RWPE2 (cell line): ENCODE measurements around the gene WDR36.

Source experiments
- ATAC-seq: fragments of 200-7000 bp; cut with Tn5 transposase; 3 replicates; pipeline ENCODE4 v1.9.1; 2021; ENCODE audit warnings: low read depth
- DNase-seq: peaks from one replicate; pipeline ENCODE4 v3.0.0-alpha.2; 2020; ENCODE audit warnings: low spot score
- H3K27ac ChIP-seq: fragments of 450-650 bp; 2 replicates; pipeline ENCODE4 v1.5.1; 2017; ENCODE audit warnings: mild to moderate bottlenecking; ENCODE audit not compliant: poor library complexity, severe bottlenecking
- H3K27me3 ChIP-seq: fragments of 250-450 bp; sonication (Bioruptor Pico); 2 replicates; pipeline ENCODE4 v1.5.1; 2021; ENCODE audit warnings: mild to moderate bottlenecking, moderate library complexity; ENCODE audit not compliant: insufficient read depth, poor library complexity, severe bottlenecking
- H3K36me3 ChIP-seq: fragments of 250-450 bp; sonication (Bioruptor Pico); 2 replicates; pipeline ENCODE4 v1.5.1; 2020; ENCODE audit warnings: low read depth, mild to moderate bottlenecking, moderate library complexity
- H3K4me1 ChIP-seq: fragments of 250-450 bp; sonication (Bioruptor Pico); 2 replicates; pipeline ENCODE4 v1.5.1; 2021; ENCODE audit warnings: mild to moderate bottlenecking, moderate library complexity; ENCODE audit not compliant: insufficient read depth, poor library complexity, severe bottlenecking
- H3K4me3 ChIP-seq: fragments of 250-450 bp; sonication (Bioruptor Pico); 2 replicates; pipeline ENCODE4 v1.5.1; 2021; ENCODE audit warnings: mild to moderate bottlenecking, moderate library complexity; ENCODE audit not compliant: severe bottlenecking
- H3K9me3 ChIP-seq: fragments of 250-450 bp; sonication (Bioruptor Pico); 2 replicates; pipeline ENCODE4 v1.5.1; 2021; ENCODE audit warnings: mild to moderate bottlenecking, moderate library complexity; ENCODE audit not compliant: severe bottlenecking
- CTCF ChIP-seq: fragments of 450-650 bp; IDR thresholded peaks from one replicate; pipeline ENCODE4 v1.5.1; 2017; ENCODE audit warnings: mild to moderate bottlenecking, moderate library complexity; ENCODE audit not compliant: poor library complexity, severe bottlenecking

The WDR36 gene

GRCh38 chr5:111173476-111173875, 81.3 kb downstream of the WDR36 start:
- no peak overlapping the region for H3K4me3 ChIP-seq
- H3K4me1 ChIP-seq, result no peaks in the 10 kb centered on the region
- no peak for TF ChIP-seq CTCF
- DNase-seq (no peak), ATAC-seq (no peak)
- no peaks in the 10 kb centered on the region for H3K27me3 ChIP-seq
- no peaks in the 10 kb centered on the region for H3K9me3 ChIP-seq
- no peaks in the 10 kb centered on the region for H3K36me3 ChIP-seq
- H3K27ac ChIP-seq, result no peak overlapping the region
